Left renal pelvis (tissue), 4 donors: ENCODE data around the gene KLHL10. TPM values are rescaled to one million over a fixed set of nuclear protein-coding genes. Genes with fewer than 3 reads are reported as not detected.
A peak's percentile ranks its signal among the peaks of the same experiment; 100 is the strongest.
"Not testable (repeated sequence)": the region's sequence is repeated elsewhere in the genome, so short reads cannot be mapped to it uniquely, and the experiment has no call there.

ENCODE experiments used
- DNase-seq, 4 donors: peaks; one replicate each; pipeline ENCODE4 v3.0.0-alpha.2; 2013; ENCODE audit warnings: low read depth in 4 of 4, low spot score in 3 of 4
- polyA plus RNA-seq, 4 donors: library from polyadenylated mRNA; unstranded; fragments of 120-200 nt; gene quantifications; one replicate each; pipeline ENCODE4 v1.2.1, GENCODE V29; 2013; ENCODE audit not compliant: insufficient read length in 4 of 4

KLHL10 gene
- polyA plus RNA-seq, 4 donors: 0.16 to 0.34 (median 0.26) TPM

- DNase-seq: peak in 2 of 4 donors; percentile 81 to 88
Measured at GRCh38 chr17:41812381-41813151, 25.1 kb upstream of the KLHL10 start, which contains the start of gene FKBP10. TSS of gene FKBP10 (plus strand) at chr17:41813004. CDS start at chr17:41813035, 31 bp downstream.

GRCh38 chr17:41813152-41813680, 24.4 kb upstream of the KLHL10 start:
- DNase-seq: no peak

- DNase-seq: no peak
Measured at GRCh38 chr17:41813699-41814124, 23.9 kb upstream of the KLHL10 start.

GRCh38 chr17:41814195-41814594, 23.4 kb upstream of the KLHL10 start:
- DNase-seq: no peak

- no peak for DNase-seq
Measured at GRCh38 chr17:41816637-41817320, 20.8 kb upstream of the KLHL10 start.

- DNase-seq: no peak
Measured at GRCh38 chr17:41818024-41818423, 19.6 kb upstream of the KLHL10 start.

- no peak for DNase-seq
Measured at GRCh38 chr17:41821776-41822175, 15.8 kb upstream of the KLHL10 start.

GRCh38 chr17:41822216-41823140, 15.1 kb upstream of the KLHL10 start:
- DNase-seq: no peak

- no peak for DNase-seq
Measured at GRCh38 chr17:41823141-41823524, 14.5 kb upstream of the KLHL10 start.

GRCh38 chr17:41823580-41823979, 14.0 kb upstream of the KLHL10 start:
- DNase-seq: no peak

GRCh38 chr17:41824086-41824485, 13.5 kb upstream of the KLHL10 start:
- DNase-seq: no peak

- no peak for DNase-seq
Measured at GRCh38 chr17:41825175-41825845, 12.3 kb upstream of the KLHL10 start.

- not testable (repeated sequence) for DNase-seq
Measured at GRCh38 chr17:41829961-41830360, 7.7 kb upstream of the KLHL10 start.

GRCh38 chr17:41835214-41835799, 2.3 kb upstream of the KLHL10 start:
- DNase-seq: no peak

GRCh38 chr17:41835800-41836549, 1.6 kb upstream of the KLHL10 start, which contains the start of gene NT5C3B:
TSS of gene NT5C3B (minus strand) at chr17:41836232. CDS start at chr17:41836193, 39 bp downstream.
- no peak for DNase-seq

- no peak for DNase-seq
Measured at GRCh38 chr17:41836550-41837196, 952 bp upstream of the KLHL10 start.

GRCh38 chr17:41839448-41839847, 1.8 kb downstream of the KLHL10 start:
- not testable (repeated sequence) for DNase-seq

- not testable (repeated sequence) for DNase-seq
Measured at GRCh38 chr17:41840781-41841180, 3.2 kb downstream of the KLHL10 start.
